HepG2 (cell line): ENCODE measurements around the gene ARHGEF37. TPM values are rescaled to one million over a fixed set of nuclear protein-coding genes. Genes with fewer than 3 reads are reported as not detected.

Source experiments
- ATAC-seq: fragments of 200-7000 bp; cut with Tn5 transposase; 3 replicates; pipeline ENCODE4 v1.9.1; 2020; ENCODE audit warnings: mild to moderate bottlenecking, moderate library complexity
- BruUV-seq: library from RNA; stranded (reverse); fragments of 400-500 nt; replicated peaks from 2 replicates; lab custom pipeline; 2021; lab: Mats Ljungman, UMichigan
- CTCF ChIA-PET: fragments of 300-600 bp; formaldehyde crosslinking; extraction: SDS; loops from one replicate; lab custom pipeline; 2021; ENCODE audit warnings: low total read pairs, inconsistent platforms, low intra/inter-chr PET ratio; lab: Yijun Ruan, JAX
- POLR2A ChIA-PET: fragments of 350-600 bp; sonication (Branson Sonifier 250); formaldehyde crosslinking; loops from one replicate; lab custom pipeline; 2020; ENCODE audit warnings: antibody characterized with exemption, inconsistent platforms; lab: Yijun Ruan, JAX
- DNase-seq: peaks from one replicate; pipeline ENCODE4 v3.0.0-alpha.2; 2015; ENCODE audit warnings: low spot score
- FAIRE-seq: peaks from 3 replicates; lab custom pipeline; 2011; peaks lifted over from hg19 to GRCh38; lab: Jason Lieb, UNC
- H2AFZ ChIP-seq: one replicate; pipeline ENCODE4 v1.6.1; 2011; ENCODE audit warnings: low read length, inconsistent platforms
- H3K27ac ChIP-seq: fragments of 300-600 bp; 3 replicates; pipeline ENCODE4 v1.8.0; 2011; ENCODE audit warnings: mixed run types, mild to moderate bottlenecking, mixed read lengths, low read length, inconsistent platforms; ENCODE audit not compliant: insufficient read depth; ENCODE audit errors: extremely low read length
- H3K27me3 ChIP-seq, 2 experiments: fragments of 200-600 bp in 1 of 2; 2 replicates in 1 of 2; 3 replicates in 1 of 2; pipeline versions ENCODE4 v1.6.0 to v1.8.0; 2011; ENCODE audit warnings: low read length in 2 of 2, mild to moderate bottlenecking in 2 of 2, moderate library complexity in 2 of 2, inconsistent platforms in 1 of 2; ENCODE audit not compliant: insufficient read depth in 2 of 2, control insufficient read depth in 1 of 2
- H3K36me3 ChIP-seq, 2 experiments: fragments of 200-600 bp in 1 of 2; replicated peaks in 1 of 2; 2 replicates in 1 of 2; 3 replicates in 1 of 2; pipeline versions ENCODE4 v1.5.1 to v1.8.0; 2011; ENCODE audit warnings: low read length in 2 of 2, inconsistent platforms in 1 of 2; ENCODE audit not compliant: insufficient read depth in 2 of 2, control insufficient read depth in 1 of 2
- H3K4me1 ChIP-seq: 2 replicates; pipeline ENCODE4 v1.5.1; 2012; ENCODE audit warnings: low read length, inconsistent platforms; ENCODE audit not compliant: insufficient read depth
- H3K4me2 ChIP-seq: 2 replicates; pipeline ENCODE4 v1.6.0; 2011; ENCODE audit warnings: low read depth, low read length, inconsistent platforms
- H3K4me3 ChIP-seq, 3 experiments: fragments of 200-600 bp in 1 of 3; sonication (generic), shearing (Covaris generic) in 1 of 3; replicated peaks in 1 of 3; 2 replicates each; pipeline ENCODE4 v1.5.1; 2011 to 2016; ENCODE audit warnings: low read length in 3 of 3, inconsistent platforms in 2 of 3, low read depth in 2 of 3, mild to moderate bottlenecking in 2 of 3, control low read depth in 1 of 3, mixed read lengths in 1 of 3; ENCODE audit not compliant: insufficient read depth in 1 of 3
- H3K79me2 ChIP-seq: one replicate; pipeline ENCODE4 v1.6.1; 2011; ENCODE audit warnings: low read length, inconsistent platforms; ENCODE audit not compliant: insufficient read depth
- H3K9ac ChIP-seq: 2 replicates; pipeline ENCODE4 v1.6.0; 2011; ENCODE audit warnings: mild to moderate bottlenecking, low read depth, low read length, inconsistent platforms; ENCODE audit not compliant: insufficient read depth
- H3K9me3 ChIP-seq: 2 replicates; pipeline ENCODE4 v1.5.1; 2012; ENCODE audit warnings: mild to moderate bottlenecking, low read length
- H4K20me1 ChIP-seq: 2 replicates; pipeline ENCODE4 v1.6.0; 2011; ENCODE audit warnings: inconsistent platforms, mild to moderate bottlenecking, low read length, moderate library complexity; ENCODE audit not compliant: insufficient read depth
- DNMT3B ChIP-seq: conservative IDR thresholded peaks from 2 replicates; pipeline ENCODE4 v1.6.1; 2016; ENCODE audit warnings: missing biosample characterization, control low read depth
- FOXO1 ChIP-seq: sonication (generic); formaldehyde crosslinking; IDR thresholded peaks from 2 replicates; pipeline ENCODE4 v1.4.0; 2020; ENCODE audit warnings: missing genetic modification reagents
- HDAC2 ChIP-seq: sonication (generic); formaldehyde crosslinking; IDR thresholded peaks from 2 replicates; pipeline ENCODE4 v1.4.0; 2020; ENCODE audit warnings: missing genetic modification reagents
- HHEX ChIP-seq: IDR thresholded peaks from 2 replicates; pipeline ENCODE4 v1.6.1; 2016; ENCODE audit warnings: control low read depth
- KLF15 ChIP-seq: sonication (generic); formaldehyde crosslinking; IDR thresholded peaks from 2 replicates; pipeline ENCODE4 v1.8.1; 2023; ENCODE audit warnings: borderline replicate concordance, mild to moderate bottlenecking, inconsistent platforms, missing genetic modification reagents, mixed read lengths
- MATR3 ChIP-seq: sonication (generic); formaldehyde crosslinking; IDR thresholded peaks from 2 replicates; pipeline ENCODE4 v1.4.0; 2020; ENCODE audit warnings: missing genetic modification reagents
- PHF8 ChIP-seq: sonication (generic); formaldehyde crosslinking; IDR thresholded peaks from 2 replicates; pipeline ENCODE4 v1.5.0; 2020; ENCODE audit warnings: missing genetic modification reagents
- RFXANK ChIP-seq: IDR thresholded peaks from 2 replicates; pipeline ENCODE4 v1.6.1; 2016
- SIN3A ChIP-seq: IDR thresholded peaks from 2 replicates; pipeline ENCODE4 v1.6.1; 2011; ENCODE audit warnings: low read depth, mild to moderate bottlenecking, control low read depth, low read length, borderline replicate concordance
- SNRNP70 ChIP-seq: fragments of 200-400 bp; formaldehyde crosslinking; IDR thresholded peaks from 2 replicates; pipeline ENCODE4 v1.6.1; 2017; ENCODE audit warnings: mild to moderate bottlenecking, low read depth, low read length, moderate library complexity
- ZBTB7A ChIP-seq: sonication (generic); formaldehyde crosslinking; IDR thresholded peaks from 2 replicates; pipeline ENCODE4 v1.8.0; 2022; ENCODE audit warnings: mild to moderate bottlenecking, missing genetic modification reagents
- ZMYM4 ChIP-seq: sonication (generic); formaldehyde crosslinking; IDR thresholded peaks from 2 replicates; pipeline ENCODE4 v1.8.1; 2023; ENCODE audit warnings: mild to moderate bottlenecking, missing genetic modification reagents
- ZNF441 ChIP-seq: sonication (generic); formaldehyde crosslinking; IDR thresholded peaks from 2 replicates; pipeline ENCODE4 v1.7.0; 2021; ENCODE audit warnings: missing genetic modification reagents, borderline replicate concordance
- ZNF644 ChIP-seq: IDR thresholded peaks from 2 replicates; pipeline ENCODE4 v1.6.1; 2016; ENCODE audit warnings: low read depth
- ZNF704 ChIP-seq: sonication (generic); formaldehyde crosslinking; IDR thresholded peaks from 2 replicates; pipeline ENCODE4 v1.8.1; 2023; ENCODE audit warnings: mild to moderate bottlenecking, inconsistent platforms, moderate library complexity, missing genetic modification reagents, borderline replicate concordance
- ZNF775 ChIP-seq: sonication (generic); formaldehyde crosslinking; IDR thresholded peaks from 2 replicates; pipeline ENCODE4 v1.4.0; 2020; ENCODE audit warnings: missing genetic modification reagents, mild to moderate bottlenecking, moderate library complexity, borderline replicate concordance
- ZNF784 ChIP-seq: sonication (generic); formaldehyde crosslinking; IDR thresholded peaks from 2 replicates; pipeline ENCODE4 v1.5.1; 2020; ENCODE audit warnings: missing genetic modification reagents, mild to moderate bottlenecking, borderline replicate concordance
- ZNF839 ChIP-seq: sonication (generic); formaldehyde crosslinking; IDR thresholded peaks from 2 replicates; pipeline ENCODE4 v1.4.0; 2020; ENCODE audit warnings: missing genetic modification reagents, mild to moderate bottlenecking, borderline replicate concordance
- ZNF879 ChIP-seq: sonication (generic); formaldehyde crosslinking; IDR thresholded peaks from 2 replicates; pipeline ENCODE4 v1.8.1; 2023; ENCODE audit warnings: missing genetic modification reagents
- ZSCAN21 ChIP-seq: sonication (generic); formaldehyde crosslinking; IDR thresholded peaks from 2 replicates; pipeline ENCODE4 v1.8.0; 2022; ENCODE audit warnings: mild to moderate bottlenecking, missing genetic modification reagents, moderate library complexity, borderline replicate concordance
- WGBS: methylation state at CpG from one replicate; pipeline ENCODE4 v1.1.6; 2017; ENCODE audit warnings: low lambda C conversion rate; 5-methylcytosine and 5-hydroxymethylcytosine counted together
- in situ Hi-C: cut with HindIII; loops from 2 replicates; pipeline ENCODE4 v1.10.0; 2017; ENCODE audit warnings: low pct_unique_long_range_greater_than_20kb; ENCODE audit not compliant: extremely low pct_ligation_motif_present
- intact Hi-C: fragments of 100-400 bp; cut with micrococcal nuclease; formaldehyde crosslinking; loops from one replicate; pipeline ENCODE4 v1.10.0; 2022; ENCODE audit not compliant: unreplicated experiment
- polyA plus RNA-seq, 8 experiments: library from polyadenylated mRNA; depleted of rRNA in 3 of 8; stranded (reverse) in 7 of 8; unstranded in 1 of 8; fragments of >200 nt; fragmentation: Illumina TruSeq in 4 of 8; extraction: Trizol in 4 of 8; gene quantifications; 2 replicates each; pipeline versions ENCODE4 v1.2.1 to v1.2.3, GENCODE V29; 2011 to 2016; ENCODE audit warnings: low read depth in 4 of 8, missing spikeins in 1 of 8, mixed read lengths in 1 of 8; ENCODE audit not compliant: insufficient read depth in 1 of 8
- total RNA-seq, 5 experiments: library from RNA; depleted of rRNA; stranded (reverse); fragments of >200 nt; fragmentation: Illumina TruSeq; extraction: Trizol; gene quantifications; 2 replicates each; pipeline ENCODE4 v1.2.3, GENCODE V29; 2016; ENCODE audit warnings: low read depth in 1 of 5
- TF ChIP-seq, protein P1 (sequence below): sonication (generic); formaldehyde crosslinking; conservative IDR thresholded peaks from 2 replicates; pipeline ENCODE4 v1.4.0; 2020; ENCODE audit warnings: missing genetic modification reagents

The ARHGEF37 gene
- total and polyA plus RNA-seq, 2 of the 13 experiments (the other 11 are each of a cell fraction or from before 2014, with no cell fraction given) = 0.18 to 0.27 TPM

- TF ChIP-seq KLF15 (CRISPR knock-in tag) = no peak
- TF ChIP-seq ZNF784 (CRISPR knock-in tag) = no peak
- no peak for TF ChIP-seq ZBTB7A (CRISPR knock-in tag)
- no peak for TF ChIP-seq FOXO1
Measured at GRCh38 chr5:149552553-149553160, 28.6 kb upstream of the ARHGEF37 start (continued).

GRCh38 chr5:149559706-149560105 lies 21.6 kb upstream of the ARHGEF37 start:
- H3K9me3 ChIP-seq = no peaks in the 10 kb centered on the region
- 81% methylated on average over 2 of the region's 2 CpGs for WGBS
- no peaks in the 10 kb centered on the region for H3K36me3 ChIP-seq
- ChIA-PET CTCF (no interaction called here), POLR2A (interaction anchor here (1.0 kb wide), 1 partner anchor 10 kb away, joined by 3 read pairs; no protein-coding TSS in a partner anchor)
- no peak overlapping the region for H3K4me3 ChIP-seq
- no peaks in the 10 kb centered on the region for H3K79me2 ChIP-seq
- no peak for ATAC-seq
- no peak for FAIRE-seq
- H3K27me3 ChIP-seq = no peaks in the 10 kb centered on the region
- H3K4me1 ChIP-seq = peaks cover 16% of the 10 kb centered on the region
- no peaks in the 10 kb centered on the region for H4K20me1 ChIP-seq
- H2AFZ ChIP-seq = no peak overlapping the region
- intact Hi-C loops (loop anchor here (10.0 kb wide), 1 partner anchor 415 kb away; the partner anchor contains the start of gene ABLIM3), in situ Hi-C loops (loop anchor here (5.0 to 25.0 kb wide), 2 partner anchors 192 to 422 kb away; partner anchors contain the start of gene ABLIM3)
- DNase-seq = no peak
- no peak overlapping the region for H3K27ac ChIP-seq
- H3K9ac ChIP-seq = no peak overlapping the region
- no TSS peak for BruUV-seq
- H3K4me2 ChIP-seq = no peak overlapping the region
- no peak for TF ChIP-seq MATR3
- TF ChIP-seq, protein P1, sequence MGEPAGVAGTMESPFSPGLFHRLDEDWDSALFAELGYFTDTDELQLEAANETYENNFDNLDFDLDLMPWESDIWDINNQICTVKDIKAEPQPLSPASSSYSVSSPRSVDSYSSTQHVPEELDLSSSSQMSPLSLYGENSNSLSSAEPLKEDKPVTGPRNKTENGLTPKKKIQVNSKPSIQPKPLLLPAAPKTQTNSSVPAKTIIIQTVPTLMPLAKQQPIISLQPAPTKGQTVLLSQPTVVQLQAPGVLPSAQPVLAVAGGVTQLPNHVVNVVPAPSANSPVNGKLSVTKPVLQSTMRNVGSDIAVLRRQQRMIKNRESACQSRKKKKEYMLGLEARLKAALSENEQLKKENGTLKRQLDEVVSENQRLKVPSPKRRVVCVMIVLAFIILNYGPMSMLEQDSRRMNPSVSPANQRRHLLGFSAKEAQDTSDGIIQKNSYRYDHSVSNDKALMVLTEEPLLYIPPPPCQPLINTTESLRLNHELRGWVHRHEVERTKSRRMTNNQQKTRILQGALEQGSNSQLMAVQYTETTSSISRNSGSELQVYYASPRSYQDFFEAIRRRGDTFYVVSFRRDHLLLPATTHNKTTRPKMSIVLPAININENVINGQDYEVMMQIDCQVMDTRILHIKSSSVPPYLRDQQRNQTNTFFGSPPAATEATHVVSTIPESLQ (CRISPR knock-in tag) = no peak
- TF ChIP-seq SIN3A = no peak
- TF ChIP-seq PHF8 (CRISPR knock-in tag) = no peak
- TF ChIP-seq ZMYM4 = no peak
- no peak for TF ChIP-seq DNMT3B (CRISPR knock-in tag)
- no peak for TF ChIP-seq HHEX (CRISPR knock-in tag)
- TF ChIP-seq ZNF441 = no peak
- TF ChIP-seq SNRNP70 = no peak
- TF ChIP-seq ZNF775 (CRISPR knock-in tag) = no peak
- TF ChIP-seq ZNF839 (CRISPR knock-in tag) = no peak
- no peak for TF ChIP-seq ZSCAN21 (CRISPR knock-in tag)
- TF ChIP-seq RFXANK (CRISPR knock-in tag) = no peak
- TF ChIP-seq ZNF879 = no peak
- no peak for TF ChIP-seq ZNF704 (CRISPR knock-in tag)
- no peak for TF ChIP-seq HDAC2 (CRISPR knock-in tag)
- TF ChIP-seq ZNF644 (CRISPR knock-in tag) = no peak
